ENCODE results near the gene ORM1. TPM values are rescaled to one million over a fixed set of nuclear protein-coding genes. Genes with fewer than 3 reads are reported as not detected.

ORM1 gene
- total RNA-seq, 1 donor from 2014 or later, result not detected

DNA sequence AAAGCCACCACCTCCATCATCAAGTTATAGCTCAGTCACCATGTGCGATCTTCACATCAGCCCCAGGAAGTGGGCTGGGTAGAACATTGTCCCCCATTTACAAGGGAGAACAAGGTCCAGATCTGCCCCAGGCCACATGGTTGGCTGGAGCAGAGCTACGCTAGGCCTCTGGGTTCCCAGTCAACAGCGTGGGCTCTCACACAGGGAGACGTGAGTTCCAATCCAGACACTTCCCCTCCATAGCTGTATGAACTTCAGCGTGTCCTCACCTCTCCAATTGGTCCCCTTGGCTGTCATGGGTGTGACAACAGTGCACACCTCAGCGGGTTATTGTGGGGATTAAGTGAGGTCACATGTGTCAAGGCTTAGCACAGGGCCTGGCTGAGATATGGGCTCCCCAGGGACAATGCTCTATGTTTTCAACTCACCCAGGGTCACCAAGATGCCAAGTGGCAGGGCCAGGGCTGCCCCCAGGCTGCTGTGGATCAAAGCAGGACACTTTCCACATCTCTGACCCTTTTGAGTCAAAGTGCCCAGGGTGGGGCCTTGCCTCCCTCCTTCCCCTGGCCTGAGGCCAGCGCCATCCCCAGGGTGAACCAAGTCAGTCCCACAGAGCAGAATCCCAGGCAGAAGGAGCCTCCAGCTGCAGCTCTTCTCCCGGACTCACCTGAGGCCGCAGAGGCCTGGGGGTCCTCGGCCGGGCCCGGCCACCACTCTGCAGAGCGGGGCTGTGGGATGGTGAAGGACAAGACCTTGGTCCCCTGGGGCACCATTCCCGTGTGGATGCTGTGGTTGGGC lies 45.1 kb downstream of the ORM1 start:
- DNase-seq, result no peak

DNA sequence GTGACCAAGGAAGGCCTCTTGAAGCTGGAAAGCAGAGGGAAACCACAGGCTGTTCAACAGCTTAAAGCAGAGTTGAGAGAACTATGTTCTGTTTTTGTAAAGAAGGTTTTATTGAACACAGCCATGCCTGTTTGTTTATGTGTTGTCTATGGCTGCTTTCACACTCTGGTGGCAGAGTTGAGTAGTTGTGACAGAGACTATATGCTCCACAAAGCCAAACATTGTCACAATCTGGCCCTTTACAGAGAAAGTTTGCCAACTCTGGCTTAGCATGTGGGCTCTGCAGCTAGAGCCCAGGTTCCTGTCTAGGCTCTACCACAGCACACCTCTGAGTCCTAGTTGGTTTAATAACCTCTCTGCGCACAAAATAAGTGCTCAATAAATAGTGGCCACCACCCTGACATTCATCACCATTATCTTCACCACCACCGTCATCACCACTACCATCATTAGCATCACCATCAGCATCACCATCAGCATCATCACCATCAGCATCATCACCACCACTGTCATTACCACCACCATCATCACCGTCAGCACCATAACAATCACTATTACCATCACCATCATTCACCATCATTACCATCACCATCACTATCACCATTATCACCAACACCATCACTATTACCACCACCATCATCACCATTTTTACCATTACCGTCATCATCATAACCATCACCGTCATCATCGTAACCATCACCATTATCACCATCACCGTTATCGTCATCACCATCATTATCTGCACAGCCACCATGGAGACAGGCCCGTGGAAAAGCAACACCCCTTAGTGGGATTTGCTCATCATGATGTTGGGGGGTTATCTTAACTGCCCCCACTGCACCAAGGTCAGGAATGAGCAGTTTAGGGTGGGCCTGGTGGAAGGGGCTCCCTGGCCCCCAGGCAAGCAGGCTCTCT lies 46.6 kb downstream of the ORM1 start:
- no peak for DNase-seq

DNA sequence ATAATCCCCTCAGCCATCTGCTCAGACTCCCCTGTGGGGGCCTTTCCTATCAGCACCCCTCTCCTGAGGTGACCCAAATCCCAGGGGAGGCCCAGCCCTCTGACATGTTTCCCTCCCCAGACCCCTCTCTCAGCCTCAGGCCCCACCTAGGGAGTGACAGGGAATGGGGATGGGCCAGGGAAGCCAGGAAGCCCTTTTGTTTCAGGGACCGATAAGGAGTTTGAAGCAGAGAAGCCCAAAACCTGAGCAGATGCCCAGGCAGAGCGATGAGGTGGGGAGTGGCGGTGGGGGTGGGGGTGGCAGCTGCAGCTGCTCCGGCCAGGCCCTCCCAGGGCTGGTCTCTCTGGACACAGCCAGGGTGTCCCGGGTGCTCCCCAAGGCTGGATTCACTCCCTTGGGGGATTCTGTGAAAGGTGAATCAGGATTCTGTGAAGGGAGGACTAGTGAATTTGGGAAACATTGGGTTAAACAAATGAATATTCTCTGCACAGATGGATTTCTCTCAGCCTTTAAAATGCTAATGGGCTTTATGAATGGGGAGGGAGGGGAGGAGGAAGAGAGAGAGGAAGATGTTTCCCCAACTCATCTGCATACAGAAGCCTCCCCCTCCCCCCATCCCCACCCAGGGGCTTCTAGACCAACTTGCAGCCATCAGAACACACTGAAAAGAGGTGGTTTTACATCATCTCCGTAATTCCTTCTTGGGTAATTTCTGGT lies 47.5 kb downstream of the ORM1 start:
- DNase-seq, result no peak

DNA sequence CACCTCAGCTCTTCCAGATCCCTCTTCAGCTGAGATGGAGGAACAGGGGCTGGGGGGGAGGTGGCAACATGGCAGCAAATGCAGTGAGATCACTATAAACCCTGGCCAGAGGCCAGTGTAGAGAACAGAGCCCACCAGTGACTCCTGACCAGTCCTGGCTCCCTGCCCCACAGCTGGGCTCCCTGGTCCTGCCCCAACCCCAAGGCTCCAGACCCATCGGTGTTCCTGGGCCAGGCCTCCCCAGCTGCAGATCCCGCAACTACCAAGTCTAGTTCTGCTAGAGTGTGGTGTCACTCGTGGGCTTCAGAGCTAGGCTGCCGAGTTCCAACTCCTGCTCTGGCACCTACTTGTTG lies 48.0 kb downstream of the ORM1 start:
- no peak for DNase-seq

DNA sequence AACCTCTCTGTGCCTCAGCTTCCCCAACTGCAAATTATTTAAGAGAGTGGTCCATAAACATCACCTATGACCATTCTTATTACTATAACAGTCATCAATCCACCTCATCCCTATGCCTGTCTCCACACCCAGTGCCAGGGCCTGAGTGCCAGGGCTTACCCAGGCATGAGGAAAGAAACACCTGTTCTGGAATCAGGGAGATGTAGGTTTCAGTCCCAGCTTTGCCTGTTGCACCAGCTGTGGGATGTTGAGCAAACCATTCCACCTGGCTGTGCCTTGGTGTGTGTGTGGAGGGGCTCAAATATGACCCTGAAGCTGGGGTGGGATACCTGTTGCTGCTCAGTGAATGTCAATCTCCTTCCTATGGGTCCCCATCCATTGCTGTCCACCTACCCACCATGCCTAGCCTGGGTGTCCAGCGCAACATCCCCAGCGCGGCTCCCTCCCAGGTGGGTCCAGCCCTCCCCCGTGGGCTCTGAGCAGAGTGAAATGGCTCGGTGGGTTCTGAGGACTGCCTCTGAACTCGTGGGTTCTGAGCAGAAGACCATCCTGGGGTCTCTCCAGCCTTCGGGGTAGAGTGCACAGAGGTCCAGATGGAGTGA lies 48.5 kb downstream of the ORM1 start:
- DNase-seq, result no peak

DNA sequence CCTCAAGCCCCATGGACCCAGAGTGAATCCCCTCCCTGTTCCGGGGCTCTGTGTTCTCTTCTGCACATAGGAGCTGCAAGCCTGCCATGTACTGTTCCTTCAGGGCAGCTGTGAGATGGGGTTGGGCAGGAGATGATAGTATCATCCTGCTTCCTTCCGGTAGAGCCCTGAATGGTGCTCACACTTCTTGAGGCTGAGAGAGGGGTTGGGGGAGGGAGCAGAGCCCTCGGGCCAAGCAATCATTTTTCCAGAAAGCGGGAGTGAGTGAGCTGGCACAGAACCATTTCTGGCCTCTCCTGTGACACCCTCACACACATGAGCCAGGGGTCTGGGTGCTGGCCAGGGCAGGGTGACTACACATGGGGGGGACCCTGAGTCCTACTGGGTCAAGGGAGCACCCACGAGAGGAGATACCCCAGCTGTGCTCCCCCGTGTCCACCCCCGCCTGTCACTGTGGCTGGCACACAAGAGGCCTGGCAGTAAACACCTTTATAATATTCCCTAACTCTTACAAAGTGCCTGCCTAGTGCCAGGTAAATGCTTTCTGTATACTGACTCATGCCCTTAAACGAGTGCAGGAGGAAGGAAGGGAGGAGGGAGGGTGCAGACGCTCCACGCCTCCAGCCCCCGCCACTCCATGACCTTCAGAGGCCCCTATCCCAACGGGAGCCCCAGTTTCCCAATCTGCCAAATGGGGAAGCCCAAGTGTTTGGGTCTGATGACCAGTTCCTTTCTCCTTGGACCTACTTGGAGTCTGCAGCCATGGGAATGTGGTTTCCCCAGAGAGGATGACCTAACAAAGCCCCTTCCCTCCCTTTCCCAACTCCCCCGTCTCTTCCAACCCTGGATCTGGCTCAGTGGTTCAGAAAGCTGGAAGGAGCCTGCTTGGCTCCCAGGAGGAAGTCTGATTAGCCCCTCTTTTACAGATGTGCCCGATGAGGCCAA lies 49.3 kb downstream of the ORM1 start:
- DNase-seq, result peak; percentile 38

DNA sequence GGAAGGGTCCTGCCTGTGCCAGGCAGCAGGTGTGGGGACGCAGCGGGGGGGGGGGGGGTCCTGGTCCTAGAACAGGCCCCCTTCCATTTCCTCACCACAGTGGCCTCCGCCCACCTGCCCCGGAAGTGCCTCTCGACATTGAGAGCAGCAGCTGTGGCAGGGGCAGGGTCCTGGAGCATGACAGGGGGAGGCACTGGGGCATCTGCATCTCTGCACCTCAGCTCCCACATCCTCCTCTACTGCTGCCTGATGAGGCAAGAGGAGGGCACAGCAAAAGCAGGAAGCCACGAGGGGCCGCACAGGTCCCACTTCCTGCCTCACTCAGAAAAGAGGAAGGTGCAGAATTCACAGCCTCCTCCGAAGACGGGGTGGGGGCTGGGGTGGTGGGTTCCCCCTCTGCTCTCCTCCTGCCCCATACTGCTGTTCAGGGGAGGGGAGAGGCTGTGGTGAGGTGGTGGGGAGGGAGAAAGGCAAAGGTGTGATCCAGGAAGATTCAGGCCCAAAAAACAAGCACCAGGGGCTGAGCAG lies 50.1 kb downstream of the ORM1 start:
- peak; percentile 21 for DNase-seq

DNA sequence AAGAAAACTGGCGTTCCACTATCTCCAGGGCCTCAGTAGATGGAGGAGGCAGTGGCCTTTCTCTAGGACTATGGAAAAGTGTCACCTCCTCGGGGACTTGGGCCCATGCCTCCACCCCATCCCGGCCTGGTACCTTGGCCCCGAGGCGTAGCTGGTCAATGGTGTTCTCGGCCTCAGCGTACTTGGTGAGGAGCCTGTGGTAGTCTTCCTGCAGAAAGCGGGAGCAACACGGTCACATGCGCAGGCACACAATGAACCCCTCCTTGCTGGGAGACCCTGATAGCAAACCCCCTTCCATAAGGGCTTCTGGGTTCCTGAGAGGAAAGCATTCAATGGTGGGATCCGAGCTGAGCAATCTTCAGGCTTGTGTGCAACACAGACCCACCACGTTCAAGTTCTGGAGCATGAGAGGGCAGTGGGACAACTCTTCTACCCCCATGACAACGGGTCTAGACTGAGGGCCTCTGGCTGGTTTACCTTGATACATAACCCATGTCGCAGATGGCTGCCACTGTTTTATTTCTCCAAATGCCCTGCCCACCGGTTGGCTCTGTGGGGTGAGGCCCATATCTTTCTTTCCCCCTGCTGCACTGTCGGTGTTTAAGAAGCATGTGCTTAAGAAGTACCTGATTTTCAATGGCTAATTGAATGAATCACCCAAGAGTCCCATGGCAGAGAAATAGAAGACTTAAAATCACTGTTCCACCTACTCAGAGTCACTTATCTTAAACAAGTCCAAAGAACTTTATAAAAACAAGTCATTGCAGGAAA lies 51.2 kb downstream of the ORM1 start:
- DNase-seq, result no peak

DNA sequence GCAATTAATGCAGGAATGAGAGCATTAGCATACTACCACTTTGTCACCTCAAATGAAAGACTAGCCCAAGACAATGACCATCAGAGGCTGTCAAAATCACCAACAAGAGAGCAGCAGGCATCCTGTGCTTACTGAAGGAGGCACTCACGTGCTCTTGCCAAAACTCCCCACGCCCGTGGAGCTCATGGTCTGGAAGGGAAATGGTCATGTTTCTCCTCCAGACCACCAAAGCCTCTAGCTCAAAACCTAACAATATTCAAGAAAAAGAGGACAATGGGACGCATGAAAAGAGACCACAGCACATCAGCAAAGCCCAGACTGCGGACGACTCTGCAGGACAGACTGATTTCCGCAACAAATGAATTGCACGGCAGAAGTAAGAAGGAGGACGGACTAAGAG lies 52.0 kb downstream of the ORM1 start:
- DNase-seq, result no peak

DNA sequence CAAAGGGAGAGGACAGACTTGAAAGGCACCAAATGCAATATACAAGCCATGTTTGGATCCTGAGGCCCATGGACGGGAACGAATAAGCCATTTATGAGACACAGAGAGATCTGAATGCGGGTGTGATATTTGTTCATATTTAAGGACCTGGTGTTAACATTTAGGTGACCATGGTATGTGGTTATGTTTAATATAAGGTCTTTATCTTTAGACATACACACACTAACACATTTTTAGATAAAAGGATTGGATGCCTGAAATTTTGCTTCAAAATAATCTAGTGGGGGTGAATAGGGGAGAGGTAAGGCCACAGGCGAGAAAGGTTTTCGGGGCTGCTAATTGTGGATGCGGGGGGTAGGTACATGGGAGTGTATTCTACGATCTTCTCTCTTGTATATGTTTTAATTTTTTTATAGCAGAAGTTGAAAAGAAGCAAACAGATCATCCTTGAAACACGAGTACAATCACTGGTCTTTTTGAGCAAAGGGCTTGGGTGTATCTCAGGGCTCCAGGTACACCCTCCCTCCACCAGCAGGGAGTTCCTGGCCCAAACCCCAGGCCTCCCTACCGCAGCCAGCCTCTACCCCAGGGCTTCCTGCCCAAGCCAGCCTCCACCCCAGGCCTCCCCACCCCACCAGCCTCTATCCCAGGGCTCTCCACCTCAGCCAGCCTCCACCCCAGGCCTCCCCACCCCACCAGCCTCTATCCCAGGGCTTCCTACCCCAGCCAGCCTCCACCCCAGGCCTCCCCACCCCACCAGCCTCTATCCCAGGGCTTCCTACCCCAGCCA lies 52.7 kb downstream of the ORM1 start:
- DNase-seq, result no peak

Other genes starting within 250 kb of the ORM1 start
- 0.17 TPM in 1 of 2 replicates, not detected in the other for gene AMBP, start 244.8 kb upstream of the ORM1 start, total RNA-seq
- 0.14 and 0.17 TPM in 2 replicates for gene KIF12, start 223.8 kb upstream of the ORM1 start, total RNA-seq
- gene COL27A1, start 167.6 kb upstream of the ORM1 start, total RNA-seq, result 3.3 and 6.0 TPM in 2 replicates
- gene ORM2, start 6.8 kb downstream of the ORM1 start, total RNA-seq, result not detected in 2 replicates
- 2.0 and 3.6 TPM in 2 replicates for gene AKNA, start 64.9 kb downstream of the ORM1 start, total RNA-seq
- 0.09 and 0.17 TPM in 2 replicates for gene WHRN, start 182.4 kb downstream of the ORM1 start, total RNA-seq